AML-193 (cell line): ENCODE data around the gene TEKTIP1.
A peak's percentile ranks its signal among the peaks of the same experiment; 100 is the strongest.

Experiments used
- DNase-seq, 2 experiments: peaks; one replicate each; lab custom pipeline; 2025; lab: John Stamatoyannopoulos, UW

TEKTIP1 gene

GRCh38 chr19:3538965-3539755 is at the start of gene TEKTIP1:
Gene TEKTIP1 (plus strand): TSS chr19:3539174. CDS start chr19:3539178, 4 bp downstream.
- DNase-seq: no peak

- DNase-seq: no peak
Measured at GRCh38 chr19:3491396-3492119, 47.4 kb upstream of the TEKTIP1 start.

- DNase-seq: no peak
Measured at GRCh38 chr19:3492131-3492839, 46.7 kb upstream of the TEKTIP1 start.

DNA sequence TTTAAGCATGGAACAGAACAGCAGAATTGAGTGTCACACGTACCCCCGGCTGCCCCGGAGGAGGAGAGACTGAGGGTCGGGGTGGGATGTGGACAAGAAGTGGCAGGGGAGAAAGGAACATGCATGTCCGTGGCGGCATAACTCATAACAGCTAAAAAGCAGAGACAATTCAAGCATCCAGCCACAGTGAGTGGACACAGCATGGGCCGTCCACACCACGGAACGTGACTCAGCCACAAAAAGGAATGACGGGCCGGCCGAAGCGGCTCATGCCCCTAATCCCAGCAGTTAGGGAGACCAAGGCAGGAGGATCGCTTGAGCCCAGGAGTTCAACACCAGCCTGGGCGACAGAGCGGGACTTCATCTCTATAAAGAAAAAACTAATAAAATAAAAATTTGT is 46.1 kb upstream of the TEKTIP1 start:
- no peak for DNase-seq

GRCh38 chr19:3493651-3494050 is 45.3 kb upstream of the TEKTIP1 start:
- no peak for DNase-seq

DNA sequence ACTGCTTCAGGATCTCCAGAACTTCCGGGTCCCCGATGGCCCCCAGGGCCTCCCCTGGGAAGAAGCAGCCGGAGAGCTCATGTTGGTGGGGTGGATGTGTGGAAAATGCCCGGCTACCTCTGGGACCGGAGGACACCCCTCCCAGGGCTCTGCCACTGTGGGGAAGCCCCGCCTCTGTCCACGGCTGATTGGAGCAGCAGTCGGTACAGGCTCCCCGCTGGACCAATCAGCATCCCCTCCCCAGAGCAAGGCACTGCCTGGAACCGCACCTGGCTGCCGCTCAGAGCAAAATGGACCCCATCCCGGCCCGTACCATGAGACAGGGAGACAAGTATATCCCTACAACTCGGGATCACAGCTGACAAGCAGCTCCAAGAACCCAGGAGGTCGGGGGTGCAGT is 44.9 kb upstream of the TEKTIP1 start:
- no peak for DNase-seq

DNA sequence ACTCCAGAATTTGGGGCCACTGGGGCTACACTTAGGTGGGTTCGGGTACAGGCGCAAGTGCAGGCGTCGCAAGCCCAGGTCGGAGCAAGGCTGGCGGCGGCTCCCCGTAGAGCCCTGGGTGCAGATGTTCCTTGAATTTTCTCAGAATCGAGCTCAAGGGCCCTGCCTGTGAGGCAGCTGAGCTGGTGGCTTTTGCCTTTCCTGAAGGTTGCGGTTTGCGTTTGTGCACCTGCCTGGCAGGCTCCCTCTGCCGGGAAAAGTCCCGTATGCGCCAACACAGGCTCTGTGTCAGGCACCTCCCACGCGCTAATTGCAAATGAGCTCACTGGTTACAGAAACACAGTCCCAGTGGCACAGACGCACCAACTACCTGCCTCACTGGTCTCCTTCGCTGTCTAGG is 44.4 kb upstream of the TEKTIP1 start:
- DNase-seq: no peak

DNA sequence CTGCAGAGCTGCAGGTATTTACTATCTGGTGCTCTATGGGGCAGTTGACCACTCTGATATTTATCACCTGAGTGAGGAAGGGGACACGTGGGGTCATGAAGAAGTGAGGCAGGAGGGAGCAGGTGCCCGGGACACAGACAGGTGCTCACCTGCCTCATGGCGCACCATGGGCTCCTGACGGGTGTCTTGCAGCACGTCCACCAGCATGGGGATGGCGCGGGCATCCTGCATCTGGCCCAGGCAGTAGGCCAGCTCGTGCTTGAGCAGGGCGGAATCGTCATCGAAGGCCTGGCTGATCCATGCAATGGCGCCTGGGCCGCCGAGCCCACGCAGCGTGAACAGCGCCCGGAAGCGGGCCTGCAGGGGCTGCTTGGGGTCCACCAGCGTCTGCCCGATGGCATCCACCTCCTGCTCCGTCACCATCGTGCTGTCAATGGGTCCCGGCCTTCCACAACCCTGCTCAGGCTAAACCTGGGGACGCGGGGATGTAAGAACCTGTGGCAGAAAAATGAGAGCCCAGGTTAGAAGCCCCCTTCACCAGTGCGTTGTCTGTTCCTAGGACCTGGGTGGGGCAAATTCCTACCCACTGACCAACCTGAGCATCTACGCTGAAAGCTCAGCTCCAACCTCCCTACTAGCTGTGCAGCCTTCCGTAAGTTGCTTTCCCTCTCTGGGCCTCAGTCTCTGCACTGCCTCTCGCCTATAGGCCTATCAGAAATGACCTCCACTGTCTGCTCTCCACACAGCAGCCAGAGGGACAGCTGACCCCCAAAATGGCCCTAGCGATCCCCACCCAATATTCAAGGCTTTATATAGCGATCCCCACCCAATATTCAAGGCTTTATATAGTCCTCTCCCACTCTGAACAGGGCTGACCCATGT is 42.3 kb upstream of the TEKTIP1 start:
- DNase-seq: no peak

DNA sequence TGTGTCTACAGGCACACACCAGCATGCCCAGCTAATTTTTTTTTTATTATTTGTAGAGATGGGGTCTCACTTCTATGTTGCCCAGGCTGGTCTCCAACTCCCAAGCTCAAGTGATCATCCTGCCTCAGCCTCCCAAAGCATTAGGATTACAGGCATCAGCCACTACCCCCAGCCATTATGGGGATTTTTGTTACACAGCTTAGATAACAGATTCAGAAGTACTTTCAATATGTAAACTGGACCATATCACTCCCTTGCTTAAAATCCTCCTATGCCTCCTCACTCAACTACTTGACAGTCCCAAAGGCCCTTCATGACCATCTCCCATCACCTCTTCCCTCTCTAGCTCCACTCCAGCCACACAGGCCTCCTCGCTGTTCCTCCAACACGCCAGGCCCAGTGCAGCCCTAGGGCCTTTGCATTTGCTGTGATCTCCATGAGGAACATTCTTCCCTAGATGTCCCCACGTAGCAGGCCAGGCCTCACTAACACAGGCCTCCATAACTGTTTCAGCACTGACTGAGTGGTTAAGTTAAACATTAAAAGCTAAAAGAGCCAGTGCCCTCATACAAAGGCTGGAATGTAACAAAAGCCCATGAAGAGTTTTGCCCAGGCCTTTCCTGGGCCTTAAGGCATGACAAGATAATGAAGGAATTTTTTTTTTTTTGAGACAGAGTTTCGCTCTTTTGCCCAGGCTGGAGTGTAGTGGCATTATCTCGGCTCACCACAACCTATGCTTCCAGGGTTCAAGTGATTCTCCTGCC is 41.0 kb upstream of the TEKTIP1 start:
- DNase-seq: no peak

DNA sequence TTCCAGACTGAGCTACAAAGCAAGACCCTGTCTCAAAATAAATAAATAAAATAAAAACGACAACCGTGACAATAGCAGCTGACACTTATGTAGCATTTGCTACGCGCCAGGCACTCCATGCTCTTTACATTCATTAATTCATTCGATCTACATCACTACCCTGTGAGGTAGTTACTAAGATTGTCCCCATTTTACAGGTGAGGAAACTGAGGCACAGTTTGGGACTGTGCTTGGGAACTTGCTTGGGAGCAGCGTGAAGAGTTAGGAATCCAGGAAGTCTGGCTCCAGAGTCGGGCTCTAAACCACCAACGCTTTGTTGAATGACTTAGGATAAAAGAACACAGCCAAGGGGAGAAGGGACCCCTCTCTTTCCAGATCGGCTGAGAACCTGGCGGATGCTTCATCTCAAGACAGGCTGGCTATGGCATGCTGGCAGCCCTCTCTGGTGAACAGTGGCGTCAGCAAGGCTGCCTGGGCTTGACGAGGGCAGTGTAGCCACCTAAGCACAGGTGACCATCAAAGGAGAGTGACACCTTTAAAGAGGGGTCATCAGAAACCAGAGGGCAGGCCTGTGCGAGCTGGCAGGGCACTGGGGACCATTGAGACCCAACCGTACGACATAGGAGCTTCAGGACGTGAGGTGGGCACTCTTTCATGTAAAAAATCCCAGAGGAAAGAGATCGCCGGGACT is 39.1 kb upstream of the TEKTIP1 start:
- no peak for DNase-seq

- DNase-seq: peak; percentile 93 to 94
Measured at GRCh38 chr19:3500429-3501101, 38.4 kb upstream of the TEKTIP1 start, which contains the start of gene DOHH. Gene DOHH (minus strand): TSS chr19:3500674. CDS start chr19:3496814, 3,860 bp downstream.

GRCh38 chr19:3501780-3502179 is 37.2 kb upstream of the TEKTIP1 start:
- DNase-seq: no peak

- DNase-seq: no peak
Measured at GRCh38 chr19:3503036-3503572, 35.9 kb upstream of the TEKTIP1 start.

DNA sequence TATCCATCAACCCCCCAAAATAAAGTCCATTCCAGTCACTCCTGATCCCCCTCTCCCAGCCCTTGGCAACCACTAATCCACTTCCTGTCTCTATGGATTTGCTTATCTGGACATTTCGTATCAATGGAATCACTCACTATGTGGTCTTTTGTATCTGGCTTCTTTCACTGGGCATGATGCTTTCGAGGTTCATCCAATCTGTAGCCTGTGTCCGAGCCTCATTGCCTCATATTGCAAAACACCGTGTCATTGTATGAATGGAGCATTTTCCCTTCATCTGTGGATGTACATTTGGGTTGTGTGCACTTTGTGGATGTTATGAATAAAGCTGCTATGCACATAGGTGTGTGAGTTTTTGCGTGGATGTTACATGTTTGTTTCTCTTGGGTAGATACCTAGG is 34.2 kb upstream of the TEKTIP1 start:
- no peak for DNase-seq

- DNase-seq: peak; percentile 90 to 93
Measured at GRCh38 chr19:3505598-3506383, 33.2 kb upstream of the TEKTIP1 start, which contains the start of gene FZR1. Gene FZR1 (plus strand): TSS chr19:3506311. CDS start chr19:3522990, 16,679 bp downstream.

GRCh38 chr19:3506384-3507340 is 32.3 kb upstream of the TEKTIP1 start:
- no peak for DNase-seq
